ENCODE measurements around the gene C11orf42. TPM values are rescaled to one million over a fixed set of nuclear protein-coding genes. Genes with fewer than 3 reads are reported as not detected.

Gene C11orf42
- total RNA-seq, 1 donor from 2014 or later, result not detected

DNA sequence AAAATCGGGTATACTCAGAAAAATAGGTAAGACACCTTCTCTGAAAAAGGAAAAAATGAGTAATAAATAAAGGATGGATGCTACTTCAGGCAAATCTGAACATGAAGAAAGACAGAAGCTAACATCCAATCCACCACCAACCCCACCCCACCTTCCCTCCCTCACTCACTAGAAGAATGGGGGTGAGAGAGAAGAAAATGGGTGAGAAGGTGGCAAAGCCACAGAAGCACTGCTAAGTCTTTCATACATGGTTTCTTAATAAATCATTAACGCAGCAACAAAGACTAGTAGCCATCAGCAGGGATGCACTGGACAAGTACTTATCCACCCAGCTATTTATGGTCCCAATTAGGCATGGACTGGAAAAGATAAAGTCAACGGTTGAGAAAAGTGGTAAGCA is 23.2 kb downstream of the C11orf42 start:
- Mint-ChIP-seq H3K27me3 (ENCODE audit: unreplicated experiment) (no peaks in the 10 kb centered on the region), H3K36me3 (ENCODE audit: low read depth, unreplicated experiment) (no peaks in the 10 kb centered on the region), H3K27ac (ENCODE audit: unreplicated experiment) (no peak overlapping the region), H3K4me3 (ENCODE audit: unreplicated experiment) (no peak overlapping the region), H3K4me1 (ENCODE audit: unreplicated experiment) (peaks cover 30% of the 10 kb centered on the region), H3K9me3 (ENCODE audit: unreplicated experiment) (no peaks in the 10 kb centered on the region)
- DNase-seq (ENCODE audit: low spot score), result no peak
- TF ChIP-seq, protein P1, sequence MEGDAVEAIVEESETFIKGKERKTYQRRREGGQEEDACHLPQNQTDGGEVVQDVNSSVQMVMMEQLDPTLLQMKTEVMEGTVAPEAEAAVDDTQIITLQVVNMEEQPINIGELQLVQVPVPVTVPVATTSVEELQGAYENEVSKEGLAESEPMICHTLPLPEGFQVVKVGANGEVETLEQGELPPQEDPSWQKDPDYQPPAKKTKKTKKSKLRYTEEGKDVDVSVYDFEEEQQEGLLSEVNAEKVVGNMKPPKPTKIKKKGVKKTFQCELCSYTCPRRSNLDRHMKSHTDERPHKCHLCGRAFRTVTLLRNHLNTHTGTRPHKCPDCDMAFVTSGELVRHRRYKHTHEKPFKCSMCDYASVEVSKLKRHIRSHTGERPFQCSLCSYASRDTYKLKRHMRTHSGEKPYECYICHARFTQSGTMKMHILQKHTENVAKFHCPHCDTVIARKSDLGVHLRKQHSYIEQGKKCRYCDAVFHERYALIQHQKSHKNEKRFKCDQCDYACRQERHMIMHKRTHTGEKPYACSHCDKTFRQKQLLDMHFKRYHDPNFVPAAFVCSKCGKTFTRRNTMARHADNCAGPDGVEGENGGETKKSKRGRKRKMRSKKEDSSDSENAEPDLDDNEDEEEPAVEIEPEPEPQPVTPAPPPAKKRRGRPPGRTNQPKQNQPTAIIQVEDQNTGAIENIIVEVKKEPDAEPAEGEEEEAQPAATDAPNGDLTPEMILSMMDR (IDR thresholded peaks at IDR 0.05; ENCODE audit: unreplicated experiment), result no peak

DNA sequence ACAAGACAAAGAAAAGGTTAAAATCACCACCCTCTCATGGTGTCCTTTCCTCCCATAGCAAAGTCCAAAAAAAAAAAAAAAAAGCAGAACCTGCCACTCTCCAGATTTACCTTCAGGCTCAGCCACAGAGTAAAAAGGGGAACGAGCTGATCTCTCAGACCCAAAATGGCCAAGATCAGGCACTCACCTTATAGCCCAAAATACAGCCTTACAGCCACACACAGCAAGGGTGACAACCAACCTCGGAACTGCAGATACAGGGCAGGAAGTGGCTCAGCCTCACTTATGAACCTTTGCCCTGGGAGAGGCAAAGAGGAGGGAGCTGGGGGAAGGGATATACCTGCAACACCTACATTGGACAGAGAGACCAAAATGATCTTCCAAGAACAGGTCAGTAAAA is 24.6 kb downstream of the C11orf42 start:
- Mint-ChIP-seq H3K27ac (ENCODE audit: unreplicated experiment) (no peak overlapping the region), H3K4me1 (ENCODE audit: unreplicated experiment) (peaks cover 34% of the 10 kb centered on the region), H3K27me3 (ENCODE audit: unreplicated experiment) (peaks cover 3% of the 10 kb centered on the region), H3K4me3 (ENCODE audit: unreplicated experiment) (no peak overlapping the region), H3K9me3 (ENCODE audit: unreplicated experiment) (no peaks in the 10 kb centered on the region), H3K36me3 (ENCODE audit: low read depth, unreplicated experiment) (no peaks in the 10 kb centered on the region)
- TF ChIP-seq, protein P1 (IDR thresholded peaks at IDR 0.05; ENCODE audit: unreplicated experiment), result no peak
- no peak for DNase-seq (ENCODE audit: low spot score)

DNA sequence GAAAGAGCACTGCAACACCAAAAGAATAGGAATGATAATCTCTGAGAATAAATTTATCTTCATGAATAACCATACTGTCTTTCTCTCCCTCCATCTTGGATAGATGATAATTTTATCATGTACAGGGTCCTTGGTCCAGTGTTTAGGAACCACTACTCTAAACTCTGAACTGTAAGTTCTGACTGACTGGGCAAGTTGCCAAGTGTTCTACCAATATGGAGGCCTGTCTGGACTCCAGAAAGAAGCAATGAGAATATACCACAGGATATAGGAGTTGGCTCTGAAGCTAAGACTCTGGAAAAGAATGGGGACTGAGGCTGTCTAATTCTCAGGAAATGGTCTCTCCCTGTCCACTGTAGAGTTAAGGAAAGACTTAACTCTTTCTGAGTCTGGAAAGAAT is 27.5 kb downstream of the C11orf42 start:
- Mint-ChIP-seq H3K4me1 (ENCODE audit: unreplicated experiment) (peaks cover 17% of the 10 kb centered on the region), H3K9me3 (ENCODE audit: unreplicated experiment) (no peaks in the 10 kb centered on the region), H3K36me3 (ENCODE audit: low read depth, unreplicated experiment) (no peaks in the 10 kb centered on the region), H3K27me3 (ENCODE audit: unreplicated experiment) (peaks cover 3% of the 10 kb centered on the region), H3K4me3 (ENCODE audit: unreplicated experiment) (peak overlapping the region; percentile 77), H3K27ac (ENCODE audit: unreplicated experiment) (no peak overlapping the region)
- TF ChIP-seq, protein P1 (IDR thresholded peaks at IDR 0.05; ENCODE audit: unreplicated experiment), result no peak
- no peak for DNase-seq (ENCODE audit: low spot score)

DNA sequence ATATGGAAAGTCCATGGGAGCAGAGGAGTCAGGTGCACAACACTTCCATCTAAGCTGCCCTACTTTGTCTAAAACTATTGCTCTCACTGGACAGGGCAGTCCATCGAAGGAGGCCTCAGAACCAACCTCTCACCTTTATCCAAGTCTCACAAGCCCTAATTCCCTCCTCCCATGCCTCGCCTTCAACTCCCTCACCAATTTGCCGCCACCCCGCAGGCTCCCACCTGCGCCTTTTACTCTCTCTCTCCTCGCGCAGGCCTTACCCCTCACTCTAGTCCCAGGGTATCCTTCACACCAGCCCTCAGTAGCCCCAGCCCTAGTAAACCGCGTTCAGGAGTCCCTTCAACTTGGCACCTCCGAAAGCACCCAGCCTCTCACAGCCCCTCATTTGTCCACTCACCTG is 28.6 kb downstream of the C11orf42 start:
- no peaks in the 10 kb centered on the region for H3K9me3 Mint-ChIP-seq (ENCODE audit: unreplicated experiment)
- DNase-seq (ENCODE audit: low spot score), result peak; percentile 20
- TF ChIP-seq, protein P1 (IDR thresholded peaks at IDR 0.05; ENCODE audit: unreplicated experiment), result no peak
- peaks cover 17% of the 10 kb centered on the region for H3K4me1 Mint-ChIP-seq (ENCODE audit: unreplicated experiment)
- H3K27me3 Mint-ChIP-seq (ENCODE audit: unreplicated experiment), result peaks cover 3% of the 10 kb centered on the region
- H3K27ac Mint-ChIP-seq (ENCODE audit: unreplicated experiment), result peak overlapping the region; percentile 90
- no peaks in the 10 kb centered on the region for H3K36me3 Mint-ChIP-seq (ENCODE audit: low read depth, unreplicated experiment)
- peak overlapping the region; percentile 99 for H3K4me3 Mint-ChIP-seq (ENCODE audit: unreplicated experiment)

DNA sequence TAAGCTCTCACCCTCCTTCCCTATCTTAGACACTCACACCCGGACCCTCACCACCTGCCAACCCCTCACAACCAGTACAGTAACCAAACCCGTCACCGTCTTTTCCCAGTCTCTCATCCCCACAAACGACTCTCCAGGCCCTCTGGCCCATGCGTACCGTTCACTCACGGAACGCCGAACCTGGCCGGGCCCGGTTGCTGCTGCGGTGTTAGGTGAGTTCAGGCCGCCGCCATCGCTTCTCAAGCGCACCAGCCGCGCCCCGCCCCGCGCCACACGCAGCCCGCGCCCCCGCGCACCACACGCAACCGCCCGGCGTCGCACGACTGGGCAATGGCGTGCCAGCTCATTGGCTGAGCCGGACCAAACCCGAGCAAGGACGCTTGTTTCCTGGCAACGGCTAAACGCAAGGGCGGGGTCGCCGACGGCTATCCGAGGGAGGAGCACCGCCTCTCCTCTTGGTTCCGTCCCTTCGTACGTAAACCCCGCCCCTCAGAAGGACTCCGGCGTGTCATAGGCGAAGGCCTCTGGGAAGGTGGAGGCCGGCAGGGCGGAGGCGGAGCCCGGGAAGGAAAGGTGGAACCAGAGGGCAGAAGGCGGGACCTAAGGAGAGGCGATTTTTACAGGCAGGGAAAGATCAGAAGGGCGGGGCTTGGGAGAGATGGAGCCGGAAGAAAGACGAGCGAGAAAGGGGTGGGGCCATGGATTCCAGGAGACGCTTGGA is 29.2 kb downstream of the C11orf42 start, which contains the start of gene FHIP1B:
Gene FHIP1B, minus strand, starts transcription at position 250 of the 721 bp plus-strand sequence. CDS start 10,120 bp downstream, outside the sequence.
- Mint-ChIP-seq H3K36me3 (ENCODE audit: low read depth, unreplicated experiment) (no peaks in the 10 kb centered on the region), H3K4me1 (ENCODE audit: unreplicated experiment) (peaks cover 16% of the 10 kb centered on the region), H3K27ac (ENCODE audit: unreplicated experiment) (peak within 1 kb of the TSS; percentile 90), H3K9me3 (ENCODE audit: unreplicated experiment) (no peaks in the 10 kb centered on the region), H3K4me3 (ENCODE audit: unreplicated experiment) (peak within 1 kb of the TSS; percentile 99), H3K27me3 (ENCODE audit: unreplicated experiment) (peaks cover 3% of the 10 kb centered on the region)
- DNase-seq (ENCODE audit: low spot score), result peak; percentile 98
- TF ChIP-seq, protein P1 (IDR thresholded peaks at IDR 0.05; ENCODE audit: unreplicated experiment), result no peak
